H1 (cell line): ENCODE measurements around the gene ZNF440. TPM values are rescaled to one million over a fixed set of nuclear protein-coding genes. Genes with fewer than 3 reads are reported as not detected.

ENCODE experiments used
- CTCF ChIA-PET: fragments of 300-600 bp; sonication (Branson Sonifier 250); formaldehyde crosslinking; loops from one replicate; lab custom pipeline; 2021; ENCODE audit not compliant: partially characterized antibody; lab: Charles Lee
- POLR2A ChIA-PET: fragments of 300-600 bp; sonication (Branson Sonifier 250); formaldehyde crosslinking; loops from one replicate; lab custom pipeline; 2021; ENCODE audit warnings: inconsistent platforms; ENCODE audit not compliant: partially characterized antibody; lab: Charles Lee
- DNase-seq, 2 experiments: peaks; one replicate each; pipeline versions ENCODE4 v3.0.0 to v3.0.0-alpha.2; 2010 to 2022; ENCODE audit warnings: low spot score in 2 of 2, low read depth in 1 of 2, mixed read lengths in 1 of 2
- FAIRE-seq: peaks from 2 replicates; lab custom pipeline; 2011; peaks lifted over from hg19 to GRCh38; lab: Jason Lieb, UNC
- H2AFZ ChIP-seq: 2 replicates; pipeline ENCODE4 v1.8.1; 2012; ENCODE audit warnings: low read length, inconsistent platforms
- H2AK5ac ChIP-seq: 2 replicates; pipeline ENCODE4 v1.6.1; 2013; ENCODE audit warnings: low read depth, low read length
- H2BK120ac ChIP-seq: replicated peaks from 2 replicates; pipeline ENCODE3; 2013; ENCODE audit warnings: low read depth, low read length, inconsistent platforms
- H2BK12ac ChIP-seq: 2 replicates; pipeline ENCODE4 v1.6.1; 2013; ENCODE audit warnings: low read depth, low read length
- H2BK15ac ChIP-seq: 2 replicates; pipeline ENCODE4 v1.6.1; 2013; ENCODE audit warnings: low read length
- H2BK20ac ChIP-seq: 2 replicates; pipeline ENCODE4 v1.6.1; 2013; ENCODE audit warnings: low read length
- H2BK5ac ChIP-seq: 2 replicates; pipeline ENCODE4 v1.6.1; 2013; ENCODE audit warnings: low read depth, low read length
- H3K14ac ChIP-seq: 2 replicates; pipeline ENCODE4 v1.6.1; 2013; ENCODE audit warnings: inconsistent platforms; ENCODE audit not compliant: insufficient read length
- H3K18ac ChIP-seq: 2 replicates; pipeline ENCODE4 v1.6.1; 2013; ENCODE audit warnings: low read length; ENCODE audit errors: extremely low read depth
- H3K23ac ChIP-seq: 2 replicates; pipeline ENCODE4 v1.6.1; 2013; ENCODE audit warnings: inconsistent platforms; ENCODE audit not compliant: insufficient read length
- H3K23me2 ChIP-seq: 2 replicates; pipeline ENCODE4 v1.6.1; 2013; ENCODE audit warnings: low read depth, low read length
- H3K27ac ChIP-seq: 2 replicates; pipeline ENCODE4 v1.6.1; 2011; ENCODE audit warnings: low read depth, low read length, inconsistent platforms
- H3K27me3 ChIP-seq, 4 experiments: replicated peaks in 1 of 4; 1 replicate in 1 of 4; 2 replicates in 3 of 4; pipeline versions ENCODE4 v1.6.1 to v1.8.1; 2011 to 2013; ENCODE audit warnings: low read length in 3 of 4, mild to moderate bottlenecking in 3 of 4, inconsistent platforms in 2 of 4, mixed read lengths in 2 of 4, moderate library complexity in 1 of 4; ENCODE audit not compliant: control insufficient read depth in 3 of 4, insufficient read depth in 3 of 4; ENCODE audit errors: extremely low read depth in 1 of 4
- H3K36me3 ChIP-seq, 4 experiments: 2 replicates each; pipeline versions ENCODE4 v1.6.1 to v1.8.1; 2011 to 2013; ENCODE audit warnings: mild to moderate bottlenecking in 4 of 4, low read length in 3 of 4, moderate library complexity in 2 of 4, control low read depth in 1 of 4, inconsistent platforms in 1 of 4; ENCODE audit not compliant: insufficient read depth in 4 of 4, control insufficient read depth in 2 of 4
- H3K4ac ChIP-seq: replicated peaks from 2 replicates; pipeline ENCODE3; 2013; ENCODE audit warnings: low read length, low read depth, mixed read lengths, inconsistent platforms; ENCODE audit not compliant: insufficient read length
- H3K4me1 ChIP-seq, 4 experiments: replicated peaks in 1 of 4; 1 replicate in 1 of 4; 2 replicates in 3 of 4; pipeline versions ENCODE4 v1.6.1 to v1.8.1; 2011 to 2013; ENCODE audit warnings: low read length in 3 of 4, inconsistent platforms in 2 of 4, mixed read lengths in 1 of 4; ENCODE audit not compliant: insufficient read depth in 4 of 4, control insufficient read depth in 3 of 4
- H3K4me2 ChIP-seq, 2 experiments: 2 replicates each; pipeline versions ENCODE4 v1.6.1 to v1.8.1; 2011 to 2013; ENCODE audit warnings: low read depth in 2 of 2, low read length in 2 of 2, control low read depth in 1 of 2, inconsistent platforms in 1 of 2, mild to moderate bottlenecking in 1 of 2; ENCODE audit not compliant: insufficient read depth in 1 of 2
- H3K4me3 ChIP-seq, 4 experiments: fragments of 200-600, 300-600 bp in 1 of 4; sonication (generic), shearing (Covaris generic), sonication (Bioruptor Twin) in 1 of 4; 2 replicates each; pipeline versions ENCODE4 v1.5.1 to v1.8.1; 2011 to 2016; ENCODE audit warnings: low read length in 4 of 4, low read depth in 3 of 4, control low read depth in 2 of 4, inconsistent platforms in 2 of 4, mild to moderate bottlenecking in 2 of 4, mixed read lengths in 1 of 4, moderate library complexity in 1 of 4; ENCODE audit not compliant: insufficient read depth in 2 of 4; ENCODE audit errors: extremely low read depth in 1 of 4
- H3K56ac ChIP-seq: replicated peaks from 2 replicates; pipeline ENCODE3; 2013; ENCODE audit warnings: low read depth, mild to moderate bottlenecking, mixed read lengths, low read length, inconsistent platforms; ENCODE audit not compliant: insufficient read length
- H3K79me1 ChIP-seq: 2 replicates; pipeline ENCODE4 v1.6.1; 2013; ENCODE audit warnings: low read depth, low read length, control low read depth
- H3K79me2 ChIP-seq, 2 experiments: 2 replicates each; pipeline versions ENCODE4 v1.6.1 to v1.8.1; 2012 to 2013; ENCODE audit warnings: low read length in 2 of 2, mild to moderate bottlenecking in 2 of 2, inconsistent platforms in 1 of 2; ENCODE audit not compliant: insufficient read depth in 2 of 2, control insufficient read depth in 1 of 2
- H3K9ac ChIP-seq, 4 experiments: replicated peaks in 1 of 4; 1 replicate in 1 of 4; 2 replicates in 3 of 4; pipeline versions ENCODE4 v1.6.1 to v1.8.1; 2011 to 2013; ENCODE audit warnings: low read depth in 3 of 4, low read length in 3 of 4, control low read depth in 2 of 4, mild to moderate bottlenecking in 2 of 4, moderate library complexity in 2 of 4, inconsistent platforms in 1 of 4; ENCODE audit errors: extremely low read depth in 1 of 4
- H3K9me3 ChIP-seq, 2 experiments: 2 replicates each; pipeline versions ENCODE4 v1.6.1 to v1.8.1; 2012 to 2013; ENCODE audit warnings: mild to moderate bottlenecking in 2 of 2, moderate library complexity in 2 of 2, control low read depth in 1 of 2, inconsistent platforms in 1 of 2, low read depth in 1 of 2, low read length in 1 of 2, mixed read lengths in 1 of 2; ENCODE audit not compliant: insufficient read depth in 2 of 2
- H4K20me1 ChIP-seq, 2 experiments: replicated peaks in 1 of 2; 2 replicates each; pipeline versions ENCODE3 to v1.8.1; 2011 to 2013; ENCODE audit warnings: inconsistent platforms in 2 of 2, low read length in 2 of 2, mild to moderate bottlenecking in 1 of 2; ENCODE audit not compliant: insufficient read depth in 2 of 2, control insufficient read depth in 1 of 2
- H4K5ac ChIP-seq: 2 replicates; pipeline ENCODE4 v1.6.1; 2013; ENCODE audit warnings: low read length, low read depth, mixed read lengths, inconsistent platforms; ENCODE audit not compliant: insufficient read length
- H4K8ac ChIP-seq: 2 replicates; pipeline ENCODE4 v1.8.0; 2013; ENCODE audit warnings: mild to moderate bottlenecking, moderate library complexity, low read length, inconsistent platforms; ENCODE audit not compliant: insufficient read depth; ENCODE audit errors: extremely low read depth
- H4K91ac ChIP-seq: replicated peaks from 2 replicates; pipeline ENCODE3; 2013; ENCODE audit warnings: low read length, mixed read lengths, inconsistent platforms; ENCODE audit not compliant: insufficient read length
- CREB1 ChIP-seq: IDR thresholded peaks from 2 replicates; pipeline ENCODE4 v1.6.1; 2012; ENCODE audit warnings: inconsistent platforms
- POU5F1 ChIP-seq: IDR thresholded peaks from 2 replicates; pipeline ENCODE4 v1.6.1; 2011; ENCODE audit warnings: low read depth, mild to moderate bottlenecking, low read length, moderate library complexity
- TBP ChIP-seq: IDR thresholded peaks from 2 replicates; pipeline ENCODE4 v1.6.1; 2011; ENCODE audit warnings: low read depth, low read length, improper control_type of control experiment
- WGBS, 2 experiments: shearing (Covaris generic) in 1 of 2; methylation state at CpG; one replicate each; pipeline versions ENCODE4 v1.1.6 to v1.1.7; 2013 to 2015; ENCODE audit warnings: low lambda C conversion rate in 2 of 2, mixed read lengths in 2 of 2, inconsistent platforms in 1 of 2, low coverage in 1 of 2, missing lambda C conversion rate in 1 of 2; ENCODE audit not compliant: insufficient replicate concordance in 2 of 2, insufficient coverage in 1 of 2, insufficient read length in 1 of 2; ENCODE audit errors: extremely low coverage in 1 of 2, missing lambda C conversion rate in 1 of 2; 5-methylcytosine and 5-hydroxymethylcytosine counted together
- polyA plus RNA-seq, 7 experiments: library from polyadenylated mRNA; depleted of rRNA in 3 of 7; stranded (reverse) in 5 of 7; unstranded in 2 of 7; fragments of >200 nt in 5 of 7; fragments of 200-250 nt in 2 of 7; gene quantifications; 1 replicate in 5 of 7; 2 replicates in 1 of 7; 4 replicates in 1 of 7; pipeline versions ENCODE4 v1.2.1 to v1.2.3, GENCODE V29; 2011 to 2013; ENCODE audit warnings: missing spikeins in 2 of 7, mixed read lengths in 2 of 7
- total RNA-seq: library from RNA; stranded (reverse); fragmentation: NEBNext Ultra II Directional; extraction: Animal tissue kit (Norgen Biotek cat#: 25700); gene quantifications from 2 replicates; pipeline ENCODE4 v1.2.1, GENCODE V29; 2021

ZNF440 gene
- total and polyA plus RNA-seq, 2 of the 8 experiments (the other 6 are each of a cell fraction or from before 2014, with no cell fraction given) = 0.77 to 6.5 TPM

- H3K79me2 ChIP-seq = no peaks in the 10 kb centered on the region
- H3K4me1 ChIP-seq = peaks cover 0 to 5% (median 2%) of the 10 kb centered on the region in 4 experiments; a peak in 3 of 7 replicates
- ChIA-PET POLR2A (interaction anchor here (0.5 to 1.4 kb wide), 3 partner anchors 16 to 329 kb away, joined by 3 to 5 read pairs (median 3); partner anchors contain the start of gene ZNF491), CTCF (interaction anchor here (0.5 to 6.3 kb wide), 7 partner anchors 15 to 946 kb away, joined by 3 to 59 read pairs (median 5); partner anchors contain the start of gene ZNF491)
- no peak overlapping the region for H2BK12ac ChIP-seq
- peak overlapping the region; percentile 54 to 82 (median 76) for H3K4me3 ChIP-seq
- WGBS, 2 experiments = 54% methylated on average over 13 of the region's 13 CpGs; no CpG with 5 or more reads in 1 of the 2 experiments
- H3K4me2 ChIP-seq = peak overlapping the region; percentile 68 to 77
- no peak overlapping the region for H3K14ac ChIP-seq
- H4K8ac ChIP-seq = peak overlapping the region; percentile 45; the same call in 1 of the 2 replicates
- no peak overlapping the region for H3K23ac ChIP-seq
- H3K27ac ChIP-seq = no peak overlapping the region
- FAIRE-seq = no peak
- DNase-seq = peak in 1 of 2 experiments; percentile 42
- no peak overlapping the region for H2BK120ac ChIP-seq
- H2AK5ac ChIP-seq = no peak overlapping the region
- no peak overlapping the region for H2BK15ac ChIP-seq
- no peak overlapping the region for H3K56ac ChIP-seq
- peak overlapping the region in 2 of 4 experiments; percentile 13 to 38; a peak in 3 of 7 replicates for H3K9ac ChIP-seq
- peaks cover 2% of the 10 kb centered on the region; the same call in 1 of the 2 replicates for H3K23me2 ChIP-seq
- no peak overlapping the region for H3K4ac ChIP-seq
- H3K27me3 ChIP-seq = peaks cover 0 to 17% (median 5%) of the 10 kb centered on the region in 4 experiments; a peak in 5 of 7 replicates
- H3K36me3 ChIP-seq = no peaks in the 10 kb centered on the region
- no peak overlapping the region for H2BK5ac ChIP-seq
- H2BK20ac ChIP-seq = no peak overlapping the region
- 0 out of 2 replicates have a peak overlapping the region, but pooled peaks have one; percentile 95 for H2AFZ ChIP-seq
- H3K9me3 ChIP-seq = peaks cover 0 to 4% of the 10 kb centered on the region in 2 experiments; a peak in 1 of 4 replicates
- H3K18ac ChIP-seq = no peak overlapping the region
- no peaks in the 10 kb centered on the region for H4K20me1 ChIP-seq
- H4K91ac ChIP-seq = no peak overlapping the region
- H4K5ac ChIP-seq = no peak overlapping the region
- no peaks in the 10 kb centered on the region for H3K79me1 ChIP-seq
- TF ChIP-seq POU5F1 = no peak
- TF ChIP-seq TBP = no peak
- TF ChIP-seq CREB1 = no peak
Observed at GRCh38 chr19:11814700-11815035, 595 bp downstream of the ZNF440 start.
